ENCODE data around the gene PHOSPHO1. TPM values are rescaled to one million over a fixed set of nuclear protein-coding genes. Genes with fewer than 3 reads are reported as not detected.
A peak's percentile ranks its signal among the peaks of the same experiment; 100 is the strongest.

PHOSPHO1 gene
- total RNA-seq, 4 donors from 2014 or later, result 0.60 to 11.2 (median 0.94) TPM; not detected in 1

DNA sequence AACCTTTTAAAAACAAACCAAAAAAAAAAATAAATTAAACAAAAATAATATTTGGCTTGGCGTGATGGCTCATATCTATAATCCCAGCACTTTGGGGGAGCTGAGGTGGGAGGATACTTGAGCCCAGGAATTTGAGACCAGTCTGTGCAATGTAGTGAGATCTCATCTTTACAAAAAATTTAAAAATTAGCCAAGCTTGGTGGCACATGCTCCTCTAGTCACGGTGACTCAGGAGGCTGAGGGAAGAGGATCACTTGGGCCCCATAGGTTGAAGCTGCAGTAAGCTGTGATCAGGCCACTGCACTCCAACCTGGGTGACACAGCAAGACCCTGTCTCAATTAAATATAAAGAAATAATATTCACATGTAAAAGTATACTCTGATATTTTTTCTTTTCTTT lies 32.4 kb downstream of the PHOSPHO1 start:
- DNase-seq (ENCODE audit: low spot score), result no peak
- no peak for ATAC-seq (ENCODE audit: low FRiP score)
- no peak for TF ChIP-seq CTCF (IDR thresholded peaks at IDR 0.05)

DNA sequence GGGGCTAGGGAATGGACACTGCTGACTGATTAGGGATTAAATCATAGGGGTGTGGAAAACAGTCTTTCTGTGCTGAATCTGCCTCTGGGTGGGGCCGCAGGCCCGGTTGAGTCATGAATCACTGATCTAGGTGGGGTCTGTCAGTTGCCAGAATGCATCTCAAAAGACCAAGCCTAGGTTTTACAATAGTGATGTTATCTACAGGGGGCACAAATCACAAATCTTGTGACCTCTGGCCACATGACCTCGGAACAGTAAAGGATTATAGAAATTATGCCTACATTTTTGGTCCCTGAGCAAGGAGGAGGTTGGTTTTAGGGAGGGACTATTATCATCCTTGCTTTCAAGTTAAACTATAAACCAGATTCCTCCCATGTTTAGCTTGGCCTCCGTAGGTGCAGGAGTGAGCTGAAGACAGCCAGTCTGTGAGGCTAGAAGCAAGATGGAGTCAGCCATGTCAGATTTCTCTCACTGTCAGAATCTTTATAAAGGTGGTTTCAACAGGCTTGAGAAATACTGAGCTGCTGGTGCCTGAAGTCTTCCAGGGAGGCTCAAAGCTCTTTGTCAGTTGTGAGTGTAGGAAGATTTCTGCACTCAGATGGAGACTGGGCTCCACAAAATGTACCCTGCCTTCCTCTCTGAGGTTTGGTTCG lies 33.1 kb downstream of the PHOSPHO1 start:
- no peak for DNase-seq (ENCODE audit: low spot score)
- no peak for ATAC-seq (ENCODE audit: low FRiP score)
- TF ChIP-seq CTCF (IDR thresholded peaks at IDR 0.05), result no peak

DNA sequence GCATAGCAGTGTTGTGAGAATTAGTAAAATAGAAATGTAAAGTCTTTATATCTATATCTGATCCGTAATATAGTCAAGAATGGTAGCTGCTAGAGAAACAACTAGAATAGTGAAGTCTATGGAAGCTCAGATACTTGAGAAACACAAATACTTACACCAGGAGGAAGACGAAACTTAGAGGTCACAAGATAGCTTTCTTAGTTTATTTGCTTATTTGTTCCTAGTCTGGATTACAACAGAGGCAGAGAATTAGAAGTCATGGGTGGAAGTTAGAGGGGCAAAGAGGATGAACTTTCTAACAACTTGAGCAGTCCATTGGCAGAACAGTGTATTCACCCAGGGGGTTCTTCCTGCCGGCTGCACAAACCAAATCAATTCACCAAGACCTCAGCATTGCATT lies 34.1 kb downstream of the PHOSPHO1 start:
- ATAC-seq (ENCODE audit: low FRiP score) (no peak), DNase-seq (ENCODE audit: low spot score) (no peak)
- TF ChIP-seq CTCF (IDR thresholded peaks at IDR 0.05), result no peak

- DNase-seq (ENCODE audit: low spot score), result no peak
- no peak for ATAC-seq (ENCODE audit: low FRiP score)
- TF ChIP-seq CTCF (IDR thresholded peaks at IDR 0.05), result no peak
Measured at GRCh38 chr17:49195751-49196150, 34.8 kb downstream of the PHOSPHO1 start.

DNA sequence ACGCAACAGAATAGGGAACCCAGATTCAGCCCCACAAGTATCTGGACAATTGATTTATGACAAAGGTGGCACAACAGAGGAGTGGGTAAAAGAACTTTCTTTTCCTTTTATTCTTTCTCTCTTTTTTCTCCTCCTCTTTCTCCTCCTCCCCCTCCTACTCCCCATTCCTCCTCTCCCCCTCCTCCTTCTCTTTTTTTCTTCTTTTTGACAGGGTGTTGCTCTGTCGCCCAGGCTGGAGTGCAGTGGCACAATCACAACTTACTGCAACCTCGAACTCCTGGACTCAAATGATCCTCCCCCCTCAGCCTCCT lies 36.3 kb downstream of the PHOSPHO1 start:
- TF ChIP-seq CTCF (IDR thresholded peaks at IDR 0.05), result no peak
- no peak for DNase-seq (ENCODE audit: low spot score)
- no peak for ATAC-seq (ENCODE audit: low FRiP score)

GRCh38 chr17:49193513-49194296 lies 36.9 kb downstream of the PHOSPHO1 start:
- peak; percentile 43 for DNase-seq (ENCODE audit: low spot score)
- peak; percentile 35 for ATAC-seq (ENCODE audit: low FRiP score)
- no peak for TF ChIP-seq CTCF (IDR thresholded peaks at IDR 0.05)
